Measurements from ENCODE around the gene MGAT4B. TPM values are rescaled to one million over a fixed set of nuclear protein-coding genes. Genes with fewer than 3 reads are reported as not detected.
A peak's percentile ranks its signal among the peaks of the same experiment; 100 is the strongest.

The MGAT4B gene
- polyA plus RNA-seq, 3 donors, result 12.4 to 151 (median 14.3) TPM

DNA sequence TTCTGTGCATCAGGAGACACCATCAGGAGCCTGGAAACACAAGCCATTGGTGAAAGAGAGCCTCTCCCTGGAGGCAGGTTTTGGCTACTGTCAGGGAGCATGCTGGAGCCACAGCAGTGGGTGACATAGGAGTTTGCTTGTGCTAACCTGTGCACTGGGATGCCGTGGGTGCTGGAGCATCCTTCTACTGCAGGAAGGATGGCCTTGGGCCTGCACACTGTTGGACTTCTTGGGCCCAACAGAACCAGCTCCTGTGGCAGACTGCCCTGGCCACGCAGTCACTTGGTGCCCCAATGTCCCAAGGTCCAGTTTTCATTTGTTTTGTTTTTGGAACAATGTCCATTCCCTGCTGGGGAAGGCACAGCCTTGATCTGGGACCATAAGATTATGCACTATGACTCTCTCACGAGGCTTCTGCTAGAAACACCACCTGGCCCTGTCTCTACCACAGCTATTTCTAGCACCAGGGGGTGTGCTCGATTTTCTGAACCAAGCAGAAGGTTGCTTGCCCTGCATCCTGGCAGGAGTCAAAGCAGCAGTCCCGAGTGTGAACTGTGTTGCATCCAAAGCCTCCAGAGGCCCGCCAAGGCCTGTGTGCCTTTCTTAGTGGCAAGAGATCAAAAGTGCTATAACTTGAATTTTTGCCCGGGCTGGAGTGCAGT lies 18.3 kb downstream of the MGAT4B start:
- no peak for DNase-seq
- H3K4me1 Mint-ChIP-seq, result peaks cover 31% of the 10 kb centered on the region
- peaks cover 0 to 2% of the 10 kb centered on the region in 2 donors for H3K36me3 Mint-ChIP-seq
- no peaks in the 10 kb centered on the region for H3K9me3 ChIP-seq (replicated peaks in 1 of 2; ENCODE audit: control insufficient read depth in 1 of 2, insufficient read depth in 1 of 2, low read length in 2 of 2)
- H3K4me1 ChIP-seq (ENCODE audit: control insufficient read depth in 1 of 2, insufficient read depth in 2 of 2, low read length in 2 of 2), result peaks cover 29 to 34% of the 10 kb centered on the region in 2 donors
- H3K27ac Mint-ChIP-seq, result no peak overlapping the region
- peaks cover 0 to 3% (median 2%) of the 10 kb centered on the region in 7 donors for H3K9me3 Mint-ChIP-seq
- 100% methylated on average over 5 of the region's 7 CpGs for WGBS (ENCODE audit: insufficient coverage)
- peaks cover 0 to 3% (median 3%) of the 10 kb centered on the region in 3 donors for H3K27me3 Mint-ChIP-seq (ENCODE audit: low read depth in 3 of 3)
- no peak overlapping the region for H3K4me2 ChIP-seq (replicated peaks; ENCODE audit: extremely low read depth, low read length, poor library complexity, severe bottlenecking)
- no peaks in the 10 kb centered on the region for H3K27me3 ChIP-seq (ENCODE audit: control insufficient read depth in 2 of 2, insufficient read depth in 2 of 2, low read length in 2 of 2)
- H3K79me2 ChIP-seq (ENCODE audit: insufficient read depth, low read length), result no peaks in the 10 kb centered on the region
- no peak overlapping the region for H2AFZ ChIP-seq (ENCODE audit: insufficient read depth, low read depth, low read length, poor library complexity, severe bottlenecking)
- no peak overlapping the region for H3K4me3 ChIP-seq (replicated peaks in 1 of 3; ENCODE audit: low read depth in 2 of 3, low read length in 3 of 3)
- TF ChIP-seq, protein P1, sequence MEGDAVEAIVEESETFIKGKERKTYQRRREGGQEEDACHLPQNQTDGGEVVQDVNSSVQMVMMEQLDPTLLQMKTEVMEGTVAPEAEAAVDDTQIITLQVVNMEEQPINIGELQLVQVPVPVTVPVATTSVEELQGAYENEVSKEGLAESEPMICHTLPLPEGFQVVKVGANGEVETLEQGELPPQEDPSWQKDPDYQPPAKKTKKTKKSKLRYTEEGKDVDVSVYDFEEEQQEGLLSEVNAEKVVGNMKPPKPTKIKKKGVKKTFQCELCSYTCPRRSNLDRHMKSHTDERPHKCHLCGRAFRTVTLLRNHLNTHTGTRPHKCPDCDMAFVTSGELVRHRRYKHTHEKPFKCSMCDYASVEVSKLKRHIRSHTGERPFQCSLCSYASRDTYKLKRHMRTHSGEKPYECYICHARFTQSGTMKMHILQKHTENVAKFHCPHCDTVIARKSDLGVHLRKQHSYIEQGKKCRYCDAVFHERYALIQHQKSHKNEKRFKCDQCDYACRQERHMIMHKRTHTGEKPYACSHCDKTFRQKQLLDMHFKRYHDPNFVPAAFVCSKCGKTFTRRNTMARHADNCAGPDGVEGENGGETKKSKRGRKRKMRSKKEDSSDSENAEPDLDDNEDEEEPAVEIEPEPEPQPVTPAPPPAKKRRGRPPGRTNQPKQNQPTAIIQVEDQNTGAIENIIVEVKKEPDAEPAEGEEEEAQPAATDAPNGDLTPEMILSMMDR (IDR thresholded peaks at IDR 0.05), result no peak
- peaks cover 10% of the 10 kb centered on the region for H4K20me1 ChIP-seq (ENCODE audit: insufficient read depth, low read length)
- H3K4me3 Mint-ChIP-seq, result no peak overlapping the region
- H3K9ac ChIP-seq (ENCODE audit: insufficient read depth, low read length, poor library complexity, severe bottlenecking), result no peak overlapping the region
- H3K36me3 ChIP-seq (replicated peaks in 1 of 2; ENCODE audit: control insufficient read depth in 1 of 2, insufficient read depth in 2 of 2, low read length in 2 of 2), result no peaks in the 10 kb centered on the region
- intact Hi-C loops (cut with micrococcal nuclease), result no loop called here
- H3K27ac ChIP-seq (ENCODE audit: low read depth in 1 of 2, low read length in 2 of 2), result no peak overlapping the region

DNA sequence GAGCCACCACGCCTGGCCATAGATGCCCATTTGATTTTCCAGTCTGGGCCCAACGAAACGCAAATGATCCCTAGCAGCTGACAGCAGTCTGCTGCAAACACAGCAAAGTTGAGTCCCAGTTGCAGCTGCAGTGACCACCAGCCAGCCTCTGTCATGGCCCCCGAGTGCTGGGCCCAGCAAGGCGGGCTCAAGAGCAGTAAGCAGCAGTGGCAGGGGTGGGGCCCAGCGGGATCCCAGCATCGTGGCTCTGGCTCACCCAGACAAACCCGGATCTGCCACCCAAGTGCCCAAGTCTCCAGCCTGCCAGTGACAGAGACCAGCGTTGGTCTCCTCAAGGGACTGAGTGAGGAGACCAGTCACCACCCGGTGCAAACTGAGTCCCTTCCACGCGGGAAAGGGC lies 19.8 kb downstream of the MGAT4B start:
- Histone ChIP-seq H3K27me3 (ENCODE audit: control insufficient read depth in 2 of 2, insufficient read depth in 2 of 2, low read length in 2 of 2) (no peaks in the 10 kb centered on the region), H3K36me3 (replicated peaks in 1 of 2; ENCODE audit: control insufficient read depth in 1 of 2, insufficient read depth in 2 of 2, low read length in 2 of 2) (no peaks in the 10 kb centered on the region), H3K4me3 (replicated peaks in 1 of 3; ENCODE audit: low read depth in 2 of 3, low read length in 3 of 3) (no peak overlapping the region), H3K27ac (ENCODE audit: low read depth in 1 of 2, low read length in 2 of 2) (no peak overlapping the region), H3K4me1 (ENCODE audit: control insufficient read depth in 1 of 2, insufficient read depth in 2 of 2, low read length in 2 of 2) (peaks cover 15 to 20% of the 10 kb centered on the region in 2 donors), H3K9ac (ENCODE audit: insufficient read depth, low read length, poor library complexity, severe bottlenecking) (no peak overlapping the region), H3K79me2 (ENCODE audit: insufficient read depth, low read length) (peaks cover 5% of the 10 kb centered on the region), H2AFZ (ENCODE audit: insufficient read depth, low read depth, low read length, poor library complexity, severe bottlenecking) (no peak overlapping the region), H4K20me1 (ENCODE audit: insufficient read depth, low read length) (peaks cover 15% of the 10 kb centered on the region), H3K9me3 (replicated peaks in 1 of 2; ENCODE audit: control insufficient read depth in 1 of 2, insufficient read depth in 1 of 2, low read length in 2 of 2) (no peaks in the 10 kb centered on the region), H3K4me2 (replicated peaks; ENCODE audit: extremely low read depth, low read length, poor library complexity, severe bottlenecking) (no peak overlapping the region)
- H3K27ac Mint-ChIP-seq, result peak overlapping the region in 1 of 7 donors; percentile 8
- no peak for DNase-seq
- WGBS (ENCODE audit: insufficient coverage), result 92% methylated on average over 12 of the region's 12 CpGs
- peaks cover 22% of the 10 kb centered on the region for H3K4me1 Mint-ChIP-seq
- H3K9me3 Mint-ChIP-seq, result peaks cover 0 to 3% (median 2%) of the 10 kb centered on the region in 7 donors
- TF ChIP-seq, protein P1 (IDR thresholded peaks at IDR 0.05), result no peak
- no peak overlapping the region for H3K4me3 Mint-ChIP-seq
- intact Hi-C loops (cut with micrococcal nuclease), result no loop called here
- H3K27me3 Mint-ChIP-seq (ENCODE audit: low read depth in 3 of 3), result peaks cover 0 to 3% (median 3%) of the 10 kb centered on the region in 3 donors
- H3K36me3 Mint-ChIP-seq, result peaks cover 5 to 10% of the 10 kb centered on the region in 2 donors
